Stimulated activated memory B cell treated with anti-CD40 and anti-IgM and Interleukin-4, amounts not matched to agents 10 μg/mL and 1 μg/mL and 100 μg/mL, for 72 hours (primary cell): ENCODE results near the gene UGT1A10.
"Not testable (repeated sequence)": the region's sequence is repeated elsewhere in the genome, so short reads cannot be mapped to it uniquely, and the experiment has no call there.

Experiments used
- ATAC-seq: fragments of 150-1000 bp; cut with Tn5 transposase; 2 replicates; pipeline ENCODE4 v1.10.0; 2021
- H3K27ac Mint-ChIP-seq: one replicate; pipeline ENCODE4 v1.8.0; 2022; ENCODE audit warnings: mild to moderate bottlenecking, mixed read lengths
- H3K27me3 Mint-ChIP-seq: one replicate; pipeline ENCODE4 v1.8.0; 2022; ENCODE audit warnings: mixed read lengths
- H3K36me3 Mint-ChIP-seq: one replicate; pipeline ENCODE4 v1.8.0; 2022; ENCODE audit warnings: mixed read lengths
- H3K4me1 Mint-ChIP-seq: one replicate; pipeline ENCODE4 v1.8.0; 2022; ENCODE audit warnings: mixed read lengths
- H3K4me3 Mint-ChIP-seq: one replicate; pipeline ENCODE4 v1.8.0; 2022; ENCODE audit warnings: mild to moderate bottlenecking, moderate library complexity, mixed read lengths
- H3K9me3 Mint-ChIP-seq: one replicate; pipeline ENCODE4 v1.8.0; 2022; ENCODE audit warnings: mixed read lengths

Gene UGT1A10

GRCh38 chr2:233728723-233729301 lies 92.6 kb downstream of the UGT1A10 start, which contains the start of gene UGT1A3:
UGT1A3 (plus strand) TSS chr2:233729042; CDS start chr2:233729127, 85 bp downstream.
- Mint-ChIP-seq H3K4me1 (peaks cover 8% of the 10 kb centered on the region), H3K36me3 (no peaks in the 10 kb centered on the region), H3K27ac (no peak within 1 kb of the TSS), H3K9me3 (no peaks in the 10 kb centered on the region), H3K4me3 (no peak within 1 kb of the TSS), H3K27me3 (peaks cover 46% of the 10 kb centered on the region)
- no peak for ATAC-seq

- H3K9me3 Mint-ChIP-seq, H3K36me3 Mint-ChIP-seq, ATAC-seq, H3K4me1 Mint-ChIP-seq, H3K4me3 Mint-ChIP-seq, H3K27ac Mint-ChIP-seq: not testable (repeated sequence)
- peaks cover 48% of the 10 kb centered on the region for H3K27me3 Mint-ChIP-seq
These were observed 100.8 kb downstream of the UGT1A10 start for GRCh38 chr2:233736868-233737653.

DNA sequence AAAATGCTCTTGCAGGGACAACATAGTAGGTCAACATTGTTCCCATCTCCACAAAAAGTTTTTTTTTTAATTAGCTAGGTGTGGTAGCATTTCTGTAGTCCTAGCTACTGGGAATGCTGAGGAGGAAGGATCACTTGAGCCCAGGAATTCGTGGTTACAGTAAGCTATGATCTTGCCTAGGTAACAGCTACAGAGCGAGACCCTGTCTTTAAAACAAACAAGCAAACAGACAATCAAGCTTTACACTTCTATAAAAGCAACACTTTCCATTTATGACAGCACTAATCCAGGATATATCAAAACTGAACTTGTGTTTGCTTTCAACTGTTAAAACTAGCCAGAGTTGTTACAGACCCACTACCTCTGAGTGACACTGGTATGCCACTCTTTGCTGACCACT lies 104.6 kb downstream of the UGT1A10 start:
- Mint-ChIP-seq H3K9me3 (no peaks in the 10 kb centered on the region), H3K4me1 (no peaks in the 10 kb centered on the region), H3K27me3 (peaks cover 42% of the 10 kb centered on the region), H3K4me3 (no peak overlapping the region), H3K27ac (no peak overlapping the region), H3K36me3 (no peaks in the 10 kb centered on the region)
- no peak for ATAC-seq

DNA sequence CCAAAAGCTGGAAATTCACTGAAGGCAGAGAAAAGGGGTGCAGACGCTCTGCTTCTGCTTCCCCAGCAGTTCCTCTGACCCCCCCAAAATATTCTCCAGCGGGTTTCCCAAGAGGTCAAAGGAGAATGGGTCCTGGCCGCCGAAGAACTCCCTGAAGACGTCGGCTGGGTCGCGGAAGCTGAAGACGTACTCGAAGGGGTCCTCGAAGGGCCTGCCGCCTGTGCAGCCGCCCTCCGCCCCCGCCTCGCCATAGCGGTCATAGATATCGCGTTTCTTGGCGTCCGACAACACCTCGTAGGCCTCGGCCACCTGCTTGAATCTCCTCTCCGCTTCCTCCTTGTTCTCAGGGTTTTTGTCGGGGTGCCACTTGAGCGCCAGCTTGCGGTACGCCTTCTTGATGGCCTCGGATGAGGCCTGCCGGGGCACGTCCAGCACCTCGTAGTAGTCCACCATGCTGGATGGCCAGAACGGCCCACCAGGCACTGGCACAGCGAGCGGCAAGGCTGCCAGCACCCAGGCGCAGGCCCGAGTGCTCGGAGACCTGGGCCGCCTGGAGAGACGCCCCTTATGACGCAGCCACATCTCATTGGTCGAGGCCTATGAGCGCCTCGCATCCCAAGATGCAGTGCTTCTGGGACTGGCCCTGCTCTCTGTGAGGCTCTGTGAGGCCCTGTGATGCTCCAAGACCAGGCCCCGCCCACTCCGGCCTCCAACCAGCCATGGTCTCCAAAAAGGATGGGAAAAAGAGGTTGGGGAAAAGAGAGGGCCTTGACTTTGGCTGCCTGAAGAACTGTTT lies 107.4 kb downstream of the UGT1A10 start:
- Mint-ChIP-seq H3K4me3 (no peak overlapping the region), H3K4me1 (no peaks in the 10 kb centered on the region), H3K27ac (no peak overlapping the region), H3K9me3 (no peaks in the 10 kb centered on the region), H3K36me3 (no peaks in the 10 kb centered on the region), H3K27me3 (peaks cover 50% of the 10 kb centered on the region)
- ATAC-seq, result no peak

DNA sequence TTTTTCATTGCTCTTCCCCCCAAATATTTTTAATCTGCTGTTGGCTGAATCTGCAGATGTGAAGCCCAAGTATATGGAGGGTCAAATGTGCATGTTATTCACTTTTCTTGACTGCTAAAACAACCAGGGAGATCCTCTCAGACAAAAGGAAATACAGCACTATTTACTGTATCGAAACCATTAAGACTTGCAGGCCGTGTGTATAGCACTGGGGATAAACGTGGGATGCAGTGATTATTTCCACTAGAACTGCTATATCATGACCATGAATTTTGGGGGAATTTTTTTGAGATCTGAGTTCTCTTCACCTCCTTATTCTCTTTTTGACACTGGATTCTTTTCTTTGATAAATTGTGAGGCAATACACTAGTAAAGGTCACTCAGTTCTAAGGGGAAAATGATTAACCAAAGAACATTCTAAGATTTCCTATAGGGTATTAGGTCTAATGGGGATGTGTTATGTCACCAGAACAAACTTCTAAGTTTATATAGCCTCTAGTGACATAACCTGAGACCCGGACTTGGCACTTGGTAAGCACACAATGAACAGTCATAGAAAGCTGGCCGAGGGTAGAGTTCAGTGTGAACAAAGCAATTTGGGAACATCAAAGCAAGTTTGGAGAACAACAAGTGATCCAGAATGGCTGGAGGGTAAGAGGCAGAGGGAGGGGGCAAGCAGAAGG lies 109.0 kb downstream of the UGT1A10 start:
- H3K36me3 Mint-ChIP-seq, result no peaks in the 10 kb centered on the region
- no peak overlapping the region for H3K4me3 Mint-ChIP-seq
- H3K4me1 Mint-ChIP-seq, result no peaks in the 10 kb centered on the region
- peaks cover 35% of the 10 kb centered on the region for H3K27me3 Mint-ChIP-seq
- no peak overlapping the region for H3K27ac Mint-ChIP-seq
- H3K9me3 Mint-ChIP-seq, result peaks cover 7% of the 10 kb centered on the region
- no peak for ATAC-seq

- not testable (repeated sequence) for ATAC-seq, H3K36me3 Mint-ChIP-seq, H3K4me1 Mint-ChIP-seq, H3K9me3 Mint-ChIP-seq, H3K27ac Mint-ChIP-seq, H3K4me3 Mint-ChIP-seq
- H3K27me3 Mint-ChIP-seq, result peaks cover 31% of the 10 kb centered on the region
These were observed 109.6 kb downstream of the UGT1A10 start for GRCh38 chr2:233745838-233746237.

DNA sequence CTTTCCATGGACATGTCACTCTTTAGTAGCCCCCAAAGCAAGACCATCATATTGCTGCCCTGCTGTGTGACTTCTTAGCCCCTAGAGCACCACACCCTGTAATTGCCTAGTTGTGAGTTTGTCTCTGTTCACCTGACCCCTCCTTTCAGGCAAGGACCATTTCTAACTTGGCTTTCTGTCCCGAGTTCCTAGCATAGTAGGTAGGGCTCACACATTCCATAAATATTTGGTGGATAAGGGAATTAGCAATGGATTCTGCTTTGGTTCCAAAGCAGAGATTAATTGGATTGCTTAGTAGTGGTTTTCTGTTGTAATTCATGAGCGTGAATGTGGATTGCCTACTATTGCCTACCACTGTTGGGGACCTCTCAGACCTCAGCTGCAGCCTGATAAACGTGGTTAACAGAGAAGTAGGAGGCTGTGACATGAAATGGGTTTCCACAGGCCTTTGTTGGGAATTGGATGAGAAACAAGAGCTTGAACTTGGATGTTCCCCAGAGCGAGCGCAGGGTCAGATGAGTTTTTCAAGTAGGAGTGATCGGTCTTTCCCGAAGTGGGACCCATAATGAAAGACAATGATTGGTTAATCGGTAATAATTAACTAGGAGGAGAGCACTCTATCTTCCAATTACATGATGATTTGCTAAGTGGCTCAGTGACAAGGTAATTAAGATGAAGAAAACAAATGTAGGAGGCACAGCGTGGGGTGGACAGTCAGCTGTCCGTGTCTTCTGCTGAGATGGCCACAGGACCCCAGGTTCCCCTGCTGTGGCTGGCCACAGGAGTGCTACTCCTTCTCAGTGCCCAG lies 110.4 kb downstream of the UGT1A10 start:
- Mint-ChIP-seq H3K4me1 (no peaks in the 10 kb centered on the region), H3K36me3 (no peaks in the 10 kb centered on the region), H3K4me3 (no peak overlapping the region), H3K27me3 (peaks cover 31% of the 10 kb centered on the region), H3K27ac (no peak overlapping the region), H3K9me3 (peaks cover 12% of the 10 kb centered on the region)
- ATAC-seq, result no peak

- H3K36me3 Mint-ChIP-seq, result no peaks in the 10 kb centered on the region
- no peak overlapping the region for H3K27ac Mint-ChIP-seq
- peaks cover 14% of the 10 kb centered on the region for H3K9me3 Mint-ChIP-seq
- peaks cover 31% of the 10 kb centered on the region for H3K27me3 Mint-ChIP-seq
- ATAC-seq, result no peak
- no peaks in the 10 kb centered on the region for H3K4me1 Mint-ChIP-seq
- no peak overlapping the region for H3K4me3 Mint-ChIP-seq
These were observed 111.0 kb downstream of the UGT1A10 start for GRCh38 chr2:233747283-233747544.

- H3K36me3 Mint-ChIP-seq, H3K4me3 Mint-ChIP-seq, H3K4me1 Mint-ChIP-seq, ATAC-seq, H3K27ac Mint-ChIP-seq: not testable (repeated sequence)
- H3K9me3 Mint-ChIP-seq, result peaks cover 14% of the 10 kb centered on the region
- peaks cover 33% of the 10 kb centered on the region for H3K27me3 Mint-ChIP-seq
These were observed 114.4 kb downstream of the UGT1A10 start for GRCh38 chr2:233750689-233751088.

GRCh38 chr2:233751212-233752009 lies 115.2 kb downstream of the UGT1A10 start:
- ATAC-seq, H3K27ac Mint-ChIP-seq, H3K36me3 Mint-ChIP-seq, H3K4me1 Mint-ChIP-seq, H3K4me3 Mint-ChIP-seq: not testable (repeated sequence)
- Mint-ChIP-seq H3K27me3 (peaks cover 31% of the 10 kb centered on the region), H3K9me3 (peaks cover 14% of the 10 kb centered on the region)

DNA sequence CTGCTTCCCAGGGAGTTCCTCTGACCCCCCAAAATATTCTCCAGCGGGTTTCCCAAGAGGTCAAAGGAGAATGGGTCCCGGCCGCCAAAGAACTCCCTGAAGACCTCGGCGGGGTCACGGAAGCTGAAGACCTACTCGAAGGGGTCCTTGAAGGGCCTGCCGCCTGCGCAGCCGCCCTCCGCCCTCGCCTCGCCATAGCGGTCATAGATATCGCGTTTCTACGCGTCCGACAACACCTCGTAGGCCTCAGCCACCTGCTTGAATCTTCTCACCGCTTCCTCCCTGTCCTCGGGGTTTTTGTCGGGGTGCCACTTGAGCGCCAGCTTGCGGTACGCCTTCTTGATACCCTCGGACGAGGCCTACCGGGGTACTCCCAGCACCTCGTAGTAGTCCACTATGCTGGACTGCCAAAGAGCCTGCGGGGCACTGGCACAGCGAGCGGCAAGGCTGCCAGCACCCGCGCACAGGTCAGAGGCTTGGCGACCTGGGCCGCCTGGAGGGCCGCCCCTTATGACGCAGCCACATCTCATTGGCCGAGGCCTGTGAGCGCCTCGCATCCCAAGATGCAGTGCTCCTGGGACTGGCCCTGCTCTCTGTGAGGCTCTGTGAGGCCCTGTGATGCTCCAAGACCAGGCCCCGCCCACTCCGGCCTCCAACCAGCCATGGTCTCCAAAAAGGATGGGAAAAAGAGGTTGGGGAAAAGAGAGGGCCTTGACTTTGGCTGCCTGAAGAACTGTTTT lies 118.8 kb downstream of the UGT1A10 start:
- no peaks in the 10 kb centered on the region for H3K4me1 Mint-ChIP-seq
- H3K4me3 Mint-ChIP-seq, result no peak overlapping the region
- H3K27ac Mint-ChIP-seq, result no peak overlapping the region
- peaks cover 8% of the 10 kb centered on the region for H3K9me3 Mint-ChIP-seq
- peaks cover 8% of the 10 kb centered on the region for H3K27me3 Mint-ChIP-seq
- no peak for ATAC-seq
- no peaks in the 10 kb centered on the region for H3K36me3 Mint-ChIP-seq

GRCh38 chr2:233756429-233757081 lies 120.3 kb downstream of the UGT1A10 start:
- H3K4me1 Mint-ChIP-seq, result no peaks in the 10 kb centered on the region
- no peaks in the 10 kb centered on the region for H3K36me3 Mint-ChIP-seq
- no peak for ATAC-seq
- H3K9me3 Mint-ChIP-seq, result peaks cover 4% of the 10 kb centered on the region
- H3K4me3 Mint-ChIP-seq, result no peak overlapping the region
- H3K27me3 Mint-ChIP-seq, result peaks cover 8% of the 10 kb centered on the region
- no peak overlapping the region for H3K27ac Mint-ChIP-seq

DNA sequence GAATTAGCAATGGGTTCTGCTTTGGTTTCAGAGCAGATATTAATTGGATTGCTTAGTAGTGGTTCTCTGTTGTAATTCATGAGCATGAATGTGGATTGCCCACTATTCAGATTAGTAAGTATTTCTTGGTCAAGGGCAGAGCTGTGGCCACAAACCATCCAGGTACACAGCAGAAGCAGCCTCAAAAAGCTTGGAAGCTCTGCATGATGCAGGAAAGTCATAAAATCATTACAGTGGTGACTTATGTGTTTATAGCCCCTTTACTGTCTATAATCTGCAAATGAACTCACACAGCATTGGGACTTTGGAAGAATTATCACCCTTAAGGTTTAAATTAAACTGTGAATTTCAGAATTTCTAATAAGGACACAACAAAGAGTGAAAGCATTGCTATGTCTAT lies 121.9 kb downstream of the UGT1A10 start:
- Mint-ChIP-seq H3K27me3 (peaks cover 9% of the 10 kb centered on the region), H3K4me3 (no peak overlapping the region), H3K27ac (no peak overlapping the region), H3K9me3 (no peaks in the 10 kb centered on the region), H3K36me3 (no peaks in the 10 kb centered on the region), H3K4me1 (no peaks in the 10 kb centered on the region)
- no peak for ATAC-seq
